Right lung (tissue), 5 donors: ENCODE measurements around the gene FAM193B. TPM values are rescaled to one million over a fixed set of nuclear protein-coding genes. Genes with fewer than 3 reads are reported as not detected.

Experiments
- DNase-seq, 2 donors: peaks; one replicate each; pipeline ENCODE4 v3.0.0-alpha.2; 2013
- polyA plus RNA-seq, 5 donors: library from polyadenylated mRNA; unstranded; fragments of 120-200 nt; gene quantifications; one replicate each; pipeline versions ENCODE4 v1.2.1 to v1.2.3, GENCODE V29; 2013; ENCODE audit warnings: inconsistent platforms in 1 of 5, low replicate concordance in 1 of 5; ENCODE audit not compliant: insufficient read length in 5 of 5, insufficient read depth in 1 of 5

Gene FAM193B
- polyA plus RNA-seq, 5 donors: 84.2 to 108 (median 94.9) TPM

GRCh38 chr5:177471610-177472356 is 82.6 kb downstream of the FAM193B start:
- no peak for DNase-seq

DNA sequence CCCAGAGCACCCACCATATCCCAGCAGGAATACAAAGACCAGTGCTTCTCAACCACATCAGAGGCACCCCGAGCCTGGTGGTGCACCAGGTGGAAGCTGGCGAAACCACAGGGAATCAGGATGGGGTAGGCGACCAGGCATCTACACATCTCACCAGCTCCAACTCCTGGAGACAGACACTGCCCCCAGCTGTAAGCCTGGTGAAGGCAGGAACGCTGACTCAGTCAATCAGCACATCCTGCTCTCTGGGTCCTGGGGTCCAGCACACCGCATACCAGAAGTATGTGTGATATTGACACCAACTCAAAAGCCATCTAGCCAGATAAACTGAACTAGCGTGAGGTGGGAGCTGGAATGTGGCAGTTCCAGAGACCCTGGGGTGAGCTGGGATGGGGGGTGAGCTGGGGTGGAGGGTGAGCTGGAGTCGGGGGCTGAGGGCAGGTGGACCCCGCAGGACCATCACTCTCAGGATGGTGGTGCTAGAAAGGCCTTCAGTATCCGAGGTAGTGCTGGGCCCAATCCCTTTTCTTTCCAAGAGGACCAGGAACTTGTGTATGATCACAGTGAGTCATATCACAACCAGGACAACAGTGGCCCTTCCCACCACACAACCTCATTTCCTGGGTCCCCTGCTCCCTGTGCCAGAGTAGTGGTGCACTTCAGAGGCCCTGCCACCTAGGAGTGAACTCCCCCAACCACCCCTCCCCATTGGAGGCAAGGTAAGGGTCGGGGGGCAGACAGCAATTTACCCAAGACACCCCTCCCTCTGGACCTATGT is 83.4 kb downstream of the FAM193B start:
- no peak for DNase-seq

Other genes with a start within 250 kb of the FAM193B start
- 10 to 100 TPM; 16.7 to 39.9 (median 30.3) TPM for gene MXD3, start 242.7 kb downstream of the FAM193B start, polyA plus RNA-seq
- gene LMAN2, start 202.9 kb downstream of the FAM193B start, polyA plus RNA-seq: 100 to 1,000 TPM in 4 of 5 donors, 10 to 100 TPM in 1; 85.2 to 137 (median 105) TPM
- gene RGS14, start 196.6 kb downstream of the FAM193B start, polyA plus RNA-seq: 10 to 100 TPM in 1 of 5 donors, 1 to 10 TPM in 4; 3.6 to 14.0 (median 8.5) TPM
- under 1 TPM in 1 of 5 donors, not detected in 4; 0.51 TPM for gene SLC34A1, start 170.1 kb downstream of the FAM193B start, polyA plus RNA-seq
- gene PFN3, start 153.9 kb downstream of the FAM193B start, polyA plus RNA-seq: not detected
- gene F12, start 145.0 kb downstream of the FAM193B start, polyA plus RNA-seq: under 1 TPM in 4 of 5 donors, not detected in 1; 0.09 to 0.40 (median 0.17) TPM
- 10 to 100 TPM; 14.8 to 27.7 (median 17.7) TPM for gene GRK6, start 127.9 kb downstream of the FAM193B start, polyA plus RNA-seq
- 1 to 10 TPM in 1 of 5 donors, under 1 TPM in 4; 0.39 to 2.5 (median 0.63) TPM for gene PRR7, start 107.7 kb downstream of the FAM193B start, polyA plus RNA-seq
- gene DBN1, start 80.9 kb downstream of the FAM193B start, polyA plus RNA-seq: 100 to 1,000 TPM; 121 to 218 (median 139) TPM
- gene PDLIM7, start 57.0 kb downstream of the FAM193B start, polyA plus RNA-seq: 100 to 1,000 TPM in 1 of 5 donors, 10 to 100 TPM in 4; 55.0 to 128 (median 85.9) TPM
- gene DOK3, start 44.7 kb downstream of the FAM193B start, polyA plus RNA-seq: 1 to 10 TPM; 5.6 to 6.6 (median 6.4) TPM
- gene DDX41, start 37.6 kb downstream of the FAM193B start, polyA plus RNA-seq: 100 to 1,000 TPM in 1 of 5 donors, 10 to 100 TPM in 4; 74.4 to 104 (median 84.1) TPM
- 100 to 1,000 TPM; 117 to 180 (median 130) TPM for gene TMED9, start 37.6 kb upstream of the FAM193B start, polyA plus RNA-seq
- gene B4GALT7, start 45.6 kb upstream of the FAM193B start, polyA plus RNA-seq: 10 to 100 TPM; 17.3 to 30.0 (median 21.2) TPM
- gene FAM153A, start 228.3 kb upstream of the FAM193B start, polyA plus RNA-seq: under 1 TPM in 4 of 5 donors, not detected in 1; 0.11 to 0.27 (median 0.20) TPM